ENCODE measurements around the gene PRUNE1. TPM values are rescaled to one million over a fixed set of nuclear protein-coding genes. Genes with fewer than 3 reads are reported as not detected.

The PRUNE1 gene
- total RNA-seq, 4 donors from 2014 or later, result 21.7 to 28.1 (median 25.1) TPM

DNA sequence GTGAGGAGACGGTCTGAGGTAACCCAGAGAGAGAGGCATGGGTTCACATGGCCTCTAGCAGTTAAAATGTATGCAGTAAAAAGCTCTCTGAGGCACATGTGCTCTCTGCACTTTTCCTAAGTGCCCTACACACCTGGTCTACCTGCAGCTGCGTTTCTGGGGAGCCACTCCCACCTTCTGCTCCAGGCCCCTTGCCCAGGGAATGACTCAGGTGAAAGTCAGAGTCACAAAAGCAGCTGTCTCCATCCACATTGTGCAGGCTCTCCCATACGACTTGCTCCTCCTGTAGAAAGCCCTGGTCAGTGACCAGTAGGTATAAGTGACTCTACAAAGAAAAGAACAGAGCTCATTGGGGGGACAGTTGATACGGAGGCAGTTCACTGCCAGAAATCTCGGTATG is 10.3 kb upstream of the PRUNE1 start:
- H3K36me3 ChIP-seq, result peaks cover 0 to 64% (median 0%) of the 10 kb centered on the region in 3 donors
- no peaks in the 10 kb centered on the region for H3K9me3 ChIP-seq
- no peaks in the 10 kb centered on the region for H3K27me3 ChIP-seq
- peaks cover 0 to 9% (median 0%) of the 10 kb centered on the region in 4 donors for H3K4me1 ChIP-seq
- no peak overlapping the region for H3K4me3 ChIP-seq
- DNase-seq, result no peak
- no peak for TF ChIP-seq POLR2A (IDR thresholded peaks at IDR 0.05)
- TF ChIP-seq, protein P1, sequence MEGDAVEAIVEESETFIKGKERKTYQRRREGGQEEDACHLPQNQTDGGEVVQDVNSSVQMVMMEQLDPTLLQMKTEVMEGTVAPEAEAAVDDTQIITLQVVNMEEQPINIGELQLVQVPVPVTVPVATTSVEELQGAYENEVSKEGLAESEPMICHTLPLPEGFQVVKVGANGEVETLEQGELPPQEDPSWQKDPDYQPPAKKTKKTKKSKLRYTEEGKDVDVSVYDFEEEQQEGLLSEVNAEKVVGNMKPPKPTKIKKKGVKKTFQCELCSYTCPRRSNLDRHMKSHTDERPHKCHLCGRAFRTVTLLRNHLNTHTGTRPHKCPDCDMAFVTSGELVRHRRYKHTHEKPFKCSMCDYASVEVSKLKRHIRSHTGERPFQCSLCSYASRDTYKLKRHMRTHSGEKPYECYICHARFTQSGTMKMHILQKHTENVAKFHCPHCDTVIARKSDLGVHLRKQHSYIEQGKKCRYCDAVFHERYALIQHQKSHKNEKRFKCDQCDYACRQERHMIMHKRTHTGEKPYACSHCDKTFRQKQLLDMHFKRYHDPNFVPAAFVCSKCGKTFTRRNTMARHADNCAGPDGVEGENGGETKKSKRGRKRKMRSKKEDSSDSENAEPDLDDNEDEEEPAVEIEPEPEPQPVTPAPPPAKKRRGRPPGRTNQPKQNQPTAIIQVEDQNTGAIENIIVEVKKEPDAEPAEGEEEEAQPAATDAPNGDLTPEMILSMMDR (IDR thresholded peaks at IDR 0.05), result no peak
- H3K27ac ChIP-seq, result no peak overlapping the region

DNA sequence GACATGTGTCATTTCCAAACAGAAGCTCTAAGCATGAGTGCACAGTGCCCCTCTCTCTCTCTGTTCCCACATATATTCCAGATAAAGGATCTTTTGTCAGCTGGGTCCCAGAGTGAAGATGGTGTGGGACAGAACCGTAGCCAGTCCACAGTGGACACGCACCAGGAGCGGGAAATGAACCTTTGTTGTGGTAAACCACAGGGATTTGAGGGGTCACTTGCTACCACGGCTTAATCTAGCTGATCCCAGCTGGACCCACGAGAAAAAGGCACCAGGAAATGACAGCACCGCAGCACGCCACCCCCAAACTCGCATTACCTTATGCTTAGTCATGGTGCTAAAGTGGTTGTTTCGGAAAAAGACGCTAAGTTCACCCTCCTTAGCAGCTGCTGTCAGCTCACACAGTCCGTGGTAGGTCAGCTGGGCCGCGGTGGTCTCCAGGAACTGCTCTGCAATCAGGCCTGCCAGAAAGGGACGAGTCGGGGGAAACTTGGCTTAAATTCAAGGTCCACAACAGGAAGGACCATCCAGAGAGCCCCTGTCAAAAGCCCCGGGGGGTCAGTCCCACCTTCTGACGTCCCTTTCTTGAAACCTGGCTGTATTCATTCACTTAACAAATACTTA is 9.1 kb upstream of the PRUNE1 start:
- DNase-seq, result no peak
- no peak for TF ChIP-seq POLR2A (IDR thresholded peaks at IDR 0.05)
- TF ChIP-seq, protein P1 (IDR thresholded peaks at IDR 0.05), result no peak
- Histone ChIP-seq H3K4me1 (peaks cover 0 to 21% (median 0%) of the 10 kb centered on the region in 4 donors), H3K36me3 (peaks cover 0 to 65% (median 0%) of the 10 kb centered on the region in 3 donors), H3K9me3 (no peaks in the 10 kb centered on the region), H3K27ac (no peak overlapping the region), H3K4me3 (no peak overlapping the region), H3K27me3 (no peaks in the 10 kb centered on the region)

DNA sequence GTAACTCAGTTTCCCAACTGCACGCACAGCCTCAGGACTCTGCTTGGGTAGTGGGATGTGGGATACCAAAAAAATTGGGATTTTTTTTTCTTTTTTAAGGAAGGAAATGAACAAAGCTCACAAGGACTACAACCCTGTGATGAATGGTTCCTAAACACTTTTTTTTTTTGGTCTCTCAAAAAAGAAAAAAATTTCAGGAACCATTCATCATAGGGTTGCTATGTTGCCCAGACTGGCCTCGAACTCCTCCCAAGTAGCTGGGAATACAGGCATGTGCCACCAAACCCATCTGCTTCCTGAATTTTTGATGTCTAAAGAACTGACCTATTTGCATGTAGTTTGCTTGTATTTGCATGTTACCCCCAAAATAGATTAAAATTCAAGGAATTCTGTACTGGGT is 8.3 kb upstream of the PRUNE1 start:
- no peak for DNase-seq
- peaks cover 0 to 29% (median under 1%) of the 10 kb centered on the region in 4 donors for H3K4me1 ChIP-seq

GRCh38 chr1:151000408-151000807 is 7.8 kb upstream of the PRUNE1 start:
- TF ChIP-seq, protein P1 (IDR thresholded peaks at IDR 0.05), result no peak
- no peak for TF ChIP-seq POLR2A (IDR thresholded peaks at IDR 0.05)
- H3K36me3 ChIP-seq, result peaks cover 0 to 61% (median 0%) of the 10 kb centered on the region in 3 donors
- H3K27ac ChIP-seq, result no peak overlapping the region
- DNase-seq, result no peak
- no peak overlapping the region for H3K4me3 ChIP-seq
- no peaks in the 10 kb centered on the region for H3K27me3 ChIP-seq
- peaks cover 0 to 34% (median 2%) of the 10 kb centered on the region in 4 donors for H3K4me1 ChIP-seq
- H3K9me3 ChIP-seq, result no peaks in the 10 kb centered on the region

More for the DNA sequence above, 8.3 kb upstream of the PRUNE1 start:
- H3K4me3 ChIP-seq, result no peak overlapping the region
- peaks cover 0 to 65% (median 0%) of the 10 kb centered on the region in 3 donors for H3K36me3 ChIP-seq
- TF ChIP-seq, protein P1 (IDR thresholded peaks at IDR 0.05), result no peak
- no peak for TF ChIP-seq POLR2A (IDR thresholded peaks at IDR 0.05)
- no peak overlapping the region for H3K27ac ChIP-seq
- H3K27me3 ChIP-seq, result no peaks in the 10 kb centered on the region
- no peaks in the 10 kb centered on the region for H3K9me3 ChIP-seq

DNA sequence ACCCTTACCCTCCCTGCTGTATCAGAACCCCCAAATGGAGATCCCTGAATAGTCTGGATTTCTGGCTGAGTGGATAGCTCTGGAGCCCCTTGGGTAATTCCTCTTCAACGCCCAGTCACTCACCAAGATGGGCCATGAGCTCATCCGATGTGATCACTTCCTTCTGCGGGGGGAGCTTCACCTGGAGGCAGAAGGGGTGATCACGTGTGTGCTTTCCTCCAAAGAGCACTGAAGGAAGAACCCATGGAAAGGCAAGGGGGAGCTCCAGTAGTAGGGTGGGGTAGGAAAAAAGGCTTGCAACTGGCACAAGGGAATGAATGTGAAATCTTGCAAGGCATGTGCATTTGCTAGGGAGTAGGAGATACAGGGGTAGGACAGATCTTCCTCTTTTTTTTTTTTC is 6.6 kb upstream of the PRUNE1 start:
- Histone ChIP-seq H3K36me3 (peaks cover 0 to 61% (median 0%) of the 10 kb centered on the region in 3 donors), H3K9me3 (no peaks in the 10 kb centered on the region), H3K27me3 (no peaks in the 10 kb centered on the region), H3K4me1 (peaks cover 0 to 35% (median 2%) of the 10 kb centered on the region in 4 donors), H3K27ac (no peak overlapping the region), H3K4me3 (no peak overlapping the region)
- TF ChIP-seq, protein P1 (IDR thresholded peaks at IDR 0.05), result no peak
- TF ChIP-seq POLR2A (IDR thresholded peaks at IDR 0.05), result no peak
- DNase-seq, result no peak

Measured in Peyer's patch (tissue), 4 donors.